GM12878 (cell line): ENCODE results near the gene MOK. TPM values are rescaled to one million over a fixed set of nuclear protein-coding genes. Genes with fewer than 3 reads are reported as not detected.

ENCODE experiments used
- ATF7 ChIP-seq: fragments of 450-650 bp; IDR thresholded peaks from 2 replicates; pipeline ENCODE4 v1.6.1; 2016; ENCODE audit warnings: low read depth, mild to moderate bottlenecking
- BHLHE40 ChIP-seq, 2 experiments: fragments of 450-650 bp in 1 of 2; IDR thresholded peaks; 2 replicates each; pipeline ENCODE4 v1.6.1; 2011 to 2017; ENCODE audit warnings: low read depth in 2 of 2, borderline replicate concordance in 1 of 2, improper control_type of control experiment in 1 of 2, low read length in 1 of 2, mild to moderate bottlenecking in 1 of 2
- CREB1 ChIP-seq: IDR thresholded peaks from 2 replicates; pipeline ENCODE4 v1.6.1; 2012; ENCODE audit warnings: low read depth, mild to moderate bottlenecking, inconsistent platforms
- CUX1 ChIP-seq: IDR thresholded peaks from 2 replicates; pipeline ENCODE4 v1.6.1; 2012; ENCODE audit warnings: improper control_type of control experiment, low read depth, low read length; ENCODE audit not compliant: insufficient replicate concordance
- IKZF2 ChIP-seq, 2 experiments: fragments of 450-650 bp; IDR thresholded peaks; 2 replicates each; pipeline ENCODE4 v1.6.1; 2017; ENCODE audit warnings: mild to moderate bottlenecking in 2 of 2, moderate library complexity in 2 of 2
- JUNB ChIP-seq: IDR thresholded peaks from 2 replicates; pipeline ENCODE4 v1.6.1; 2016; ENCODE audit warnings: antibody characterized with exemption, mild to moderate bottlenecking
- NFIC ChIP-seq: IDR thresholded peaks from 2 replicates; pipeline ENCODE4 v1.6.1; 2012; ENCODE audit warnings: low read depth, mild to moderate bottlenecking, inconsistent platforms, low read length, moderate library complexity
- RUNX3 ChIP-seq: IDR thresholded peaks from 2 replicates; pipeline ENCODE4 v1.6.1; 2012; ENCODE audit warnings: low read length, inconsistent platforms
- SPI1 ChIP-seq: IDR thresholded peaks from 2 replicates; pipeline ENCODE4 v1.6.1; 2011; ENCODE audit warnings: low read depth, mild to moderate bottlenecking, low read length, moderate library complexity, borderline replicate concordance; ENCODE audit not compliant: insufficient read depth
- TCF7 ChIP-seq: IDR thresholded peaks from 2 replicates; pipeline ENCODE4 v1.6.1; 2014; ENCODE audit warnings: antibody characterized with exemption, borderline replicate concordance
- YY1 ChIP-seq: IDR thresholded peaks from 2 replicates; pipeline ENCODE4 v1.6.1; 2011; ENCODE audit warnings: low read depth, mild to moderate bottlenecking, low read length
- ZBTB40 ChIP-seq: fragments of 450-650 bp; IDR thresholded peaks from 2 replicates; pipeline ENCODE4 v1.6.1; 2016; ENCODE audit warnings: mild to moderate bottlenecking, moderate library complexity, borderline replicate concordance
- polyA plus RNA-seq, 11 experiments: library from polyadenylated mRNA; depleted of rRNA in 4 of 11; unstranded in 6 of 11; stranded (reverse) in 5 of 11; fragments of >200 nt; fragmentation: Nextera tagmentation in 4 of 11; fragmentation: Illumina TruSeq in 1 of 11; extraction: Ambion mirVana in 4 of 11; extraction: Trizol in 1 of 11; gene quantifications; 1 replicate in 1 of 11; 2 replicates in 10 of 11; pipeline versions ENCODE4 v1.2.1 to v1.2.3, GENCODE V29; 2011 to 2016; ENCODE audit warnings: inconsistent platforms in 2 of 11, missing spikeins in 2 of 11, low read depth in 1 of 11
- total RNA-seq, 4 experiments: library from RNA; depleted of rRNA in 3 of 4; stranded (reverse); fragments of >200 nt in 3 of 4; fragmentation: Illumina TruSeq in 1 of 4; extraction: Trizol in 1 of 4; gene quantifications; 2 replicates each; pipeline versions ENCODE4 v1.2.1 to v1.2.3, GENCODE V29; 2013 to 2021
- TF ChIP-seq, protein P1 (sequence below): IDR thresholded peaks from 2 replicates; pipeline ENCODE4 v1.6.1; 2012; ENCODE audit warnings: low read length, inconsistent platforms
- TF ChIP-seq, protein P2 (sequence below): fragments of 450-650 bp; IDR thresholded peaks from 2 replicates; pipeline ENCODE4 v1.6.1; 2016; ENCODE audit warnings: mild to moderate bottlenecking

The MOK gene
- total and polyA plus RNA-seq, 10 of the 15 experiments (the other 5 are each of a cell fraction or from before 2014, with no cell fraction given) = 0.10 to 3.0 (median 1.4) TPM

DNA sequence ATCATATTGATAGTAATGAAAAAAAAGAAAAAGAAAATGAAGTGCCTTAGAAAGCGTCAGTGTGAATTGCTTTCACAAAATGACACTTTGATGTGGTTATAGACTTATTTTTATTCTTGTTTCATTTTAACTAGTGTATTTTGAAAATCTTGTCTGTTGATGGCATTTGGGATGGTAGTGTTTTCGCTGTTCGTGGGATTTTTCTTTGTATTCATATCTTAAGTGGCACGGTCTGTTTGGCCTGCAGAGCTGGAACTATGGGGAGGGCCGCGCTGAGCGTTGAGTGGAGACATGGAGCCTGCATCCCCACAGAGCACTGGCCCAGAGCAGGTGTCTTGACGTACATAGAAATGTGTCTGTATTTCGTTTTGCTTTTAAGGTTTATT, 103.6 kb downstream of the MOK start (continued):
- peak in 1 of 2 experiments; percentile 22; a peak in 1 of 4 replicates for TF ChIP-seq BHLHE40 (IDR thresholded peaks at IDR 0.05; ENCODE audit: borderline replicate concordance in 1 of 2, low read depth in 2 of 2, low read length in 1 of 2)
- TF ChIP-seq SPI1 = no peak
- peak; percentile 59 for TF ChIP-seq JUNB
- TF ChIP-seq, protein P1, sequence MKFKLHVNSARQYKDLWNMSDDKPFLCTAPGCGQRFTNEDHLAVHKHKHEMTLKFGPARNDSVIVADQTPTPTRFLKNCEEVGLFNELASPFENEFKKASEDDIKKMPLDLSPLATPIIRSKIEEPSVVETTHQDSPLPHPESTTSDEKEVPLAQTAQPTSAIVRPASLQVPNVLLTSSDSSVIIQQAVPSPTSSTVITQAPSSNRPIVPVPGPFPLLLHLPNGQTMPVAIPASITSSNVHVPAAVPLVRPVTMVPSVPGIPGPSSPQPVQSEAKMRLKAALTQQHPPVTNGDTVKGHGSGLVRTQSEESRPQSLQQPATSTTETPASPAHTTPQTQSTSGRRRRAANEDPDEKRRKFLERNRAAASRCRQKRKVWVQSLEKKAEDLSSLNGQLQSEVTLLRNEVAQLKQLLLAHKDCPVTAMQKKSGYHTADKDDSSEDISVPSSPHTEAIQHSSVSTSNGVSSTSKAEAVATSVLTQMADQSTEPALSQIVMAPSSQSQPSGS = no peak
- TF ChIP-seq NFIC = peak; percentile 52; the same call in 1 of the 2 replicates
- TF ChIP-seq CREB1 = peak; percentile 18; the same call in 1 of the 2 replicates
- TF ChIP-seq TCF7 = peak; percentile 93
- no peak for TF ChIP-seq CUX1
- peak; percentile 79 for TF ChIP-seq RUNX3
- no peak for TF ChIP-seq ZBTB40
- 0 out of 4 replicates have a peak, but pooled peaks have one; percentile 20 to 27 for TF ChIP-seq IKZF2 (IDR thresholded peaks at IDR 0.05)
- 0 out of 2 replicates have a peak, but pooled peaks have one; percentile 20 for TF ChIP-seq ATF7
- 0 out of 2 replicates have a peak, but pooled peaks have one; percentile 11 for TF ChIP-seq YY1
- TF ChIP-seq, protein P2, sequence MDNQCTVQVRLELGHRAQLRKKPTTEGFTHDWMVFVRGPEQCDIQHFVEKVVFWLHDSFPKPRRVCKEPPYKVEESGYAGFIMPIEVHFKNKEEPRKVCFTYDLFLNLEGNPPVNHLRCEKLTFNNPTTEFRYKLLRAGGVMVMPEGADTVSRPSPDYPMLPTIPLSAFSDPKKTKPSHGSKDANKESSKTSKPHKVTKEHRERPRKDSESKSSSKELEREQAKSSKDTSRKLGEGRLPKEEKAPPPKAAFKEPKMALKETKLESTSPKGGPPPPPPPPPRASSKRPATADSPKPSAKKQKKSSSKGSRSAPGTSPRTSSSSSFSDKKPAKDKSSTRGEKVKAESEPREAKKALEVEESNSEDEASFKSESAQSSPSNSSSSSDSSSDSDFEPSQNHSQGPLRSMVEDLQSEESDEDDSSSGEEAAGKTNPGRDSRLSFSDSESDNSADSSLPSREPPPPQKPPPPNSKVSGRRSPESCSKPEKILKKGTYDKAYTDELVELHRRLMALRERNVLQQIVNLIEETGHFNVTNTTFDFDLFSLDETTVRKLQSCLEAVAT = no peak
